NCI-H187 (cell line): Measurements from ENCODE around the gene UBASH3B.
A peak's percentile ranks its signal among the peaks of the same experiment; 100 is the strongest.
"Not testable (repeated sequence)": the region's sequence is repeated elsewhere in the genome, so short reads cannot be mapped to it uniquely, and the experiment has no call there.

Experiments used
- DNase-seq, 2 experiments: peaks; one replicate each; lab custom pipeline; 2025; lab: John Stamatoyannopoulos, UW

UBASH3B gene, protein sequence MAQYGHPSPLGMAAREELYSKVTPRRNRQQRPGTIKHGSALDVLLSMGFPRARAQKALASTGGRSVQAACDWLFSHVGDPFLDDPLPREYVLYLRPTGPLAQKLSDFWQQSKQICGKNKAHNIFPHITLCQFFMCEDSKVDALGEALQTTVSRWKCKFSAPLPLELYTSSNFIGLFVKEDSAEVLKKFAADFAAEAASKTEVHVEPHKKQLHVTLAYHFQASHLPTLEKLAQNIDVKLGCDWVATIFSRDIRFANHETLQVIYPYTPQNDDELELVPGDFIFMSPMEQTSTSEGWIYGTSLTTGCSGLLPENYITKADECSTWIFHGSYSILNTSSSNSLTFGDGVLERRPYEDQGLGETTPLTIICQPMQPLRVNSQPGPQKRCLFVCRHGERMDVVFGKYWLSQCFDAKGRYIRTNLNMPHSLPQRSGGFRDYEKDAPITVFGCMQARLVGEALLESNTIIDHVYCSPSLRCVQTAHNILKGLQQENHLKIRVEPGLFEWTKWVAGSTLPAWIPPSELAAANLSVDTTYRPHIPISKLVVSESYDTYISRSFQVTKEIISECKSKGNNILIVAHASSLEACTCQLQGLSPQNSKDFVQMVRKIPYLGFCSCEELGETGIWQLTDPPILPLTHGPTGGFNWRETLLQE

DNA sequence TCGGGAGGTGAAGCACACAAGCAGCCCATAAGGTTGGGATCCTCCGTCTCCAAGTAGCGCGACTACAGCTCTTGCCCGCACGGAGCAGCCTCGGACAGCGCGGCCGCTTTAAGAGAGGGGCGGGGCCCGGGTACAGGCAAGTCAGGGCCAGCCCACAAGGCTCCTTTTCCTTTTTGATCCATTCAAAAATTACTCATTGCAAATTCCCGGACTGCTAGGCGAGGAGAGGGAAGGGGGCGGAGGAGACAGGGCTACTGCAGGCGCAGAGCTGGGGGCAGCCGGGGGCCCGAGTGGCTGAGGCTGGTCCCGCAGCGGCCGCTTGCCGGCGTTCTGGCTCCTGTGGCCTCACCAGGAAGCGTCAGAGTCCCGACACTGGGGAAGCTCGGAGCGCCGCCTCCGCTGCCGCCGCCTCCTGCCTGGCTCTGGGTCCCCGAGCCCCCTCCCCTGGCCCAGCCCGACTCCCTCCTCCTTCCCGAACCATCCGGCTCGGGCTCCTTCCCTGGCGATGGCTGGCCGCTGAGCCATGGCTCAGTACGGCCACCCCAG, at the start of gene UBASH3B:
Gene UBASH3B (plus strand): TSS at position 196 of the 546 bp plus-strand sequence. CDS start 328 bp downstream, at position 524.
- peak in 1 of 2 experiments; percentile 43 for DNase-seq

DNA sequence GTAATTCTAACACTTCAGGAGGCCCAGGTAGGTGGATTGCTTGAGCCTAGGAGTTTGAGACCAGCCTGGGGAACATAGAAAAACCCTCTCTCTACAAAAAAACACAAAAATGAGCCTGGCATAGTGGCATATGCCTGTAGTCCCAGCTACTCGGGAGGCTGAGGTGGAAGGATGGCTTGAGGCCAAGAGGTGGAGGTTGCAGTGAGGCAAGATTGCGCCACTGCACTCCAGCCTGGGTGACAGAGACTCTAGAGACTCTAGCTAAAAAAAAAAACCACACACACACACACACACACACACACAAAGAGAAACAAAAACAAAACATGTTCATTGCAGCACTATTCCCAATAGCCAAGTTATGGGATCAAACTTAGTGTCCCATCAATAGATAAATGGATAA, 48.4 kb upstream of the UBASH3B start:
- not testable (repeated sequence) for DNase-seq

DNA sequence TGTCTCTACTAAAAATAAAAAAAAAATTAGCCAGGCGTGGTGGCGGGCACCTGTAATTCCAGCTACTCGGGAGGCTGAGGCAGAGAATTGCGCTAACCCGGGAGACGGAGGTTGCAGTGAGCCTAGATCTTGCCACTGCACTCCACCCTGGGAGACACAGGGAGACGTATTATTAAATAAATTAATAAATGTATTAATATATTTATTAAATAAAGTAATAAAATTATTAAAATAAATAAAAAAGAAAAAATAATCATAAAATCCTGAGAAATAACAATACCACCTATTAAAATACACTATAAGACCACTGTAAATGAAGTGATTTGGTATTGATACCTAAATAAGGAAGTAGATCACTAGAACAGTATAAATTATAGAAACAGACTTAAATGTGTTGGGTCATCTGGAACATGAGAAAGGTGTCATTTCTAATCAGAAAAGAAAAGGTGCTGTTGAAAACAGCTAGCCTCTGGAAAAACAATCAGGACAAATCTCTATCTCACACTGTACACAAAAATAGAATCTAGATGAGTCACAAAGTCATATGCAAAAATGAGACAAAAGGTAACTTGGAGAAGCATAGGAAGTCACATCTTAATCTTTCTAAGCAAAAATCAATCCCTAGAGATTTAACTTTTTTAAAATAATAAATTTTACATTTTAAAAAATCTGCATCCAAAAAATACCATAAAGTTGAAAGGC, 43.2 kb upstream of the UBASH3B start:
- DNase-seq: no peak

DNA sequence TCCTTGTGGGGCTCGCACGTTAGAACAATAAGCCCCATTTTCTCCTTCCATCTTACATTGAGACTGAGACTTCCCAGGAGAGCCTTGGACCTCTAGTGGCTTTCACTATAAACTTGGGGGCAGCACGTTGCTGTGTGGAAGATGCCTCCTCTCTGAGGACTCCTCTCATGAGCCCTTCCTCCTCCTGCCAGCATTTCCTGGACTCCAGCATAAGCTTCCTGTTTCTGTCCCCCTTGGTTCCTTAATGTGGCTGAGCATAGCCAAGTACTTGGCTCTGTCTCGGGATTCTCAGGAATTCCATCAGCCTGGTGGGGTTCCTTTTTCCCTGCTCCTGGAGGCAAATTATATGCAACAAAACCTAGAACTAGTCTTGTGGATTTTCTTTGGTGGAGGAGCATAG, 38.8 kb upstream of the UBASH3B start:
- DNase-seq: no peak

DNA sequence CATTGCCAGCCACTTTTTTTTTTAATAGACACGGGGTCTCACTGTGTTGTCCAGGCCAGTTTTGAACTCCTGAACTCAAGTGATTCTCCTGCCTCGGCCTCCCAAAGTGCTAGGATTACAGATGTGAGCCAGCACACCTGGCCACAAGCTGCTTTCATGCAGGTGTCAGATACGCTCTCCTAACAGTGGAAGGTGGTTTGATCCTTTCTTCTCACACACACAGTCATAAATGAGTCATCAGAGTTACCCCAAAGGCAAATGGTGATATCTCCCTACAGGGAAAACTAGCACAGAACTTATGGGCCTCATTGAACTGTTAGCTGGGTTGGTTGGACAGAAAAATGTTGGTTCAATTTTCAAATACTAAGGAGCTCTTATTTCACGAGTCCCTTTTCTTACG, 38.2 kb upstream of the UBASH3B start:
- DNase-seq: no peak

DNA sequence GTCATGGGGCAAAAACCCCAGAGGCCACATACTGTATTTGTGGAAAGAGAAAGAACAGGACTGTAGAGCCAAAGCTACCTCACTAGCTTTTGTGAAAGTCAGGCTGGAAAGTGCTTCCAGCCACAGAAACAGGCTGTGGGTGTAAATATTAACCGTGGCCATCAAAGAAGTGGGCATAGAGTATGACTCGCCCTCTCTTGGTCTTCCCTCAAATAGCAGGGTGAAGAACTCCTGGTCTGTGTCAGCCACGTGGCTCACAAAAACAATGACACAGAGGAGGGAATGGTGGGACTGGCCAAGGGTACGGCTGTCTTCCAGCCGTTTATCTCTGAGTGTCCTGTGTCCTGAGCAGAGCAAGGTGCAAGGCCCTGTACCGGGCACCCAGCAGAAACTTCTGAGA, 37.6 kb upstream of the UBASH3B start:
- DNase-seq: no peak

DNA sequence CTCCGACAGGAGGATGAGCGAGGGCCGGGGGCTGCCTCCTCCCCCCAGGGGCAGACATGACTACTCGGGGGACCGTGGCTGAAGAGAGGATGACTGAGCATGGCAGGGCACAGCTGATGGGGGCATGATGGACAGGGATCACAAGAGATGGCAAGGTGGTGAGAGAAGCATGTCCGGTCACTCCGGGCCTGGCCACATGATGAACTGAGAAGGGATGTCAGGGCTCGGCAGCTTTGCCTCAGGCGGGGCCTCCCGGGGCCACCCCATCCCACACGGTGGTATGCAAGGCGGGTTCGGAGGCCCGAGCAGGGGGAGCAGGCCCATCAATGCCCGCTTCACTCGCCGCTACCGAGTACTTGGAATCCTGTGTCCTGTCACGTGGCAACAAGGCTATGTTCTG, 36.6 kb upstream of the UBASH3B start:
- no peak for DNase-seq

DNA sequence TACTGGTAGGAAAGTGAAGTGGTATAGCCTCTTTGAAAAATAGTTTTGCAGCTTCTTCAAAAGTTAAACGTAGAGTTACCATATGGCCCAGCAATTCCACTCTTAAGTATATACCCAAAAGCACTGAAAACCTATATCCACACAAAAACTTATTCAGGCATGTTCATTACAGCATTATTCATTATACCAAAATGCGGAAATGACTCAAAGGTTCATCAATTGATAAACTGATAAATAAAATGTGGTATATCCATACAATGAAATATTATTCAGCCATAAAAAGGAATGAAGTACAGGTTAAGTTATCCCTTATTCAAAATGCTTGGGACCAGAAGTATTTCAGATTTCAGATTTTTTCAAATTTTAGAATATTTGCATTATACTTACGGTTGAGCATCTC, 35.8 kb upstream of the UBASH3B start:
- no peak for DNase-seq

DNA sequence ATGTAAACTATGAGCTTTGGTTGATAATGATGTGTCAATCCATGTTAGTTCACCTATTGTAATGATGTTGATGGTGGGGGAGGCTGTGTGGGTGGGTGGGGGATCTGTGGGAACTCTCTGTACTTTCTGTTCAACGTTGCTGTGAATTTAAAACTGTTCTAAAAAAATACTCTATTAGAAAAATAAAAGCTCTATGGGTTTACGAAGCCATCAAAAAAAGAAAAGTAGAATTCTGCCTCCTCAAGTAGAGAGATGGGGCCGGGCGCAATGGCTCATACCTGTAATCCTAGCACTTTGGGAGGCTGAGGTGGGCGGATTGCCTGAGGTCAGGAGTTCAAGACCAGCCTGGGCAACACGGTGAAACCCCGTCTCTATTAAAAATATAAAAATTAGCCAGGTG, 30.0 kb upstream of the UBASH3B start:
- not testable (repeated sequence) for DNase-seq

DNA sequence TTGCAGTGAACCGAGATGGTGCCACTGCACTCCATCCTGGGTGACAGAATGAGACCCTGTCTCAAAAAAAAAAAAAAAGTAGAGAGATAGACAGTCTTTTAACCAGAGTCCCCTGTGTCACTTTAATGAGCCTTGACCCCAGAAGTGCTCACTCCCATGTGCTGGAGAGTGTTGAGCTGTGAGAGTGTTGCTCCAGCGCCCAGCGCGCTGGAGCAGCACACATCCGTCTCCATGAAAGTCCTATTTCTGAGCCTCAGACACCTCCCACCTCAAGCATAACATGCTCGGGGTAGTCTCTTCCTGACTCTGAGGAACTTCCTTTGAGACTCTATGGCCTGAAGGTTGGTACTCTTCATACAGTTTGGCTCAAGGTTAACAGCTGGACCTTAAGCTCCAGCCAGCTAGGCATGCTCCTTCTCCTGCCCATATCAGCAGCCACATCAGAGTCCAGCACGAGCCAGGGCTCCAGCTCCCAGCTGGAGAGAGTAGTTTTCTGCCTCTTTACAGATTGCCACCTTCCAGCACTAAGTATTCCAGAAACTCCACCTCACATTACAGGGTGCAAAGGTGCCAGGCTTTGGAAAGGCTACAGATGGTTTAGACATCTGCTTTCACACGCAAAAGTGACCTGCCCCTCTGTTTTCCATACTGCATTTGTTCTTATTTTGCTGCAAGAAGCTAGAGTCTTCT, 29.4 kb upstream of the UBASH3B start:
- DNase-seq: no peak

DNA sequence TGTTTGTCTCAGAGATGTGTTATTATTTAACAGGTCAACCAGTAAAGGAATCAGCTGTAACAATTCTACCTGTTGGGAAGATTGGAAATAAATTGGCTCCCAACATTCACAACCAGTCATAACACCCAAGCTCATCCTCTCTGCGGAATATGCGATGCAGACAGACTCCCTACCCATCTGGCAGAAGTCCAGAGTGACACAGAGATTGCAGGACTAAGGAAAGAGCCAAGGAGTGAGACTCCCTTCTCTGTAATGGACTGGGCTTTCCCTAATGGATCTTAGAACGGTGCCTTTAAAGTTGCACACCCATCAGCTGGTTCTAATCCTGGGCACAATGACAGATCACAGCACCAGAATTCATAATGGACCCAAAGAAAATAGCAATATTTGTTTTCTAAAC, 27.8 kb upstream of the UBASH3B start:
- no peak for DNase-seq

DNA sequence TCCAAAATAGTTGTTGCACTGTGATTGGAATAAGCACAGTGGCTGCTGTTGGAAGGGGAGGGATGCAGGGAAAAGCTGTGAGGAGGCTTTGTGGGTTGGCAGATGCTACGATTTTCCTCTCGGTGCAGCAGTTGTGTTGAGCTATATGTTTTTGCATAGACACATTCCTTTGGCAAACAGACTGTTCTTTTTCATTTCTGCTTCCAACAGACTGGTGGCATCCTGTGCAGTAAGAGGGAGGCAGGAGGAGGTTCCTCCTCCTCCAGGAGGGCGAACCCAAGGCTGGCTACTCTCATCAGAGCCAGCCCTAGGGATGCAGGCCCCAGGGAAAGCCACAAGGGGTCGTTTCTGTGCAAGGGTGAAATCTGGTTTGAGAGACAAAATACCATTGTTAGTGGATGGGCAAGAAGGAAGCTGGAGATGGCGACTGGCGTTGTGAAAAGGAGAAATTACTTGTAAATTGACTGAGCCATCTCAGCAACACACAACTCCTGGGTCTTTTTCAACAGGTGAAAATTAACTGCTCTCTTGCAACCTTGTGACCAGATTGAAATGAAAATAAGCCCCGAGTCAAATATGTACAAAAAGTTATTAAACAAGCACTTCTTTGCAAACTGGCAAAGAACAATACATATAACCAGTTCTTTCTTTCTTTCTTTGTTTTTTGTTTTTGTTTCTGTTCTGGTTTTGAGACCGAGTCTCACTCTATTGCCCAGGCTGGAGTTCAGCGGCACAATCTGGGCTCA, 26.5 kb upstream of the UBASH3B start:
- DNase-seq: peak; percentile 18 to 30

DNA sequence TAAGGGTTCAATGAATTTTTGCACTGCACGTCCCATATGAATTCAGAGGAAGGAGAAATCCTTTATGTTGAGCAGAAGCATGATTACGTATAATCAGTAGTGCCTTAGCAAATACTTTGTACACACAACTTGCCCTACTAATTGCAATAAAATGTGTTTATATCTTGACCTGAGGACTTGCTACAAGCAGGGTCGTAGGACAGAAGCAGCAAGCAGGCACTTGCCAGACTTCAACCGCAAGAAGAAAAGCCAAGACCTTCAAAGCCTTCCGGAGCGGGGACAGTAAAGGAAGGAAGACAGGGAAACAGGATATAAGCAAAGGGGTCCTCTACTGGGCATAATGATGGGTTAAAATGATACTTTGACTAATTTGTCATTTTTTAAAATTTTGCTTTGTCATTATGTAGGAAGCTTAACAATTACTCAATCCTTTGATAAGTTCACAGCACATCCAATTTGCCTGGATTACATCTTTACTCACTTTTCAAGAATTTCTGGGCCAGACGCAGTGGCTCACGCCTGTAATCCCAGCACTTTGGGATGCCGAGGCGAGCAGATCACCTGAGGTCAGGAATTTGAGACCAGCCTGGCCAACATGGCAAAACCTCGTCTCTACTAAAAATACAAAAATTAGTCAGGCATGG, 23.2 kb upstream of the UBASH3B start:
- no peak for DNase-seq

DNA sequence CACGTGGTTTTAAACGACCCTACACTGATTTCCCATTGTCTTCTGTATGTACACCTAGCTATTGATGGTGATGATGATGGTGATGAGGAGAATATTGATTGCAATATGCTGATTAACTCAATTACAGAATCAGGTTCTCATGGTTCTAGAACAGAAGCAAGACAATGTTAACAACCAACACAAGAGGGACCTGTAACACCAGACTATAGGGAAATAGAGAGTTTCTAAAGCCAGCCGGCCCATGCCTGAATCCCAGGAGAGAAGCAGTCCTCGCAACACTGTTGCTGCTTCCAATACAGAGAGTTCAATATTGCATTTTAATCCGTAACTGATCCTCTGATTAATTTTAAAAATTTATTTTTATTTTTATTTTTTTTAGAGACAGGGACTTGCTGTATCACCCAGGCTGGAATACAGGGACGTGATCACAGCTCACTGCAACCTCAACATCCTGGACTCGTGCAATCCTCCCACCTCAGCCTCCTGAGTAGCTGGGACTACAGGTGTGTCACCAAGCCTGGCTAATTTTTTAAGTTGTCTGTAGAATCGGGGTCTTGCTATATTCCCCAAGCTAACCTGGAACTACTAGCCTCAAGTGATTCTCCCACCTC, 22.2 kb upstream of the UBASH3B start:
- DNase-seq: peak in 1 of 2 experiments; percentile 4

DNA sequence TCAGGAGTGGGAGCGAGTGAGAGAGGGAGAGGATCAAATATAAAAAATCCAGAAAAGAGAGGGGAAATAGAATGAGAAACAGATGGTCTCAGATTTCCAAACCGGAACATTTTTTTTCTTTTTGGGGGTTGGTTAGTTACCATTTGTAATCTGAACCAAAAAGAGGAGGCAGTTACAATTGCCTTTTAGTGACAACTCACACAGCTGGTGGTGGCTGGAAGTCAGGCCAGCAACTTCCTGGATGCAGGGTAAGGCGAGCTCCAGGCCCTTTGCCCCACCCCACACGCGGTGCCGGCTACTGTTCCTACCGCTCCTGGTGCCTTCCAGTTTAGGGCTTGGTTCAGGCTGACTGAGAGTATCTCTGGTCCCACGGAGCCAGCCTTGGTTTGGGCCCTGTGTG, 21.0 kb upstream of the UBASH3B start:
- DNase-seq: no peak

DNA sequence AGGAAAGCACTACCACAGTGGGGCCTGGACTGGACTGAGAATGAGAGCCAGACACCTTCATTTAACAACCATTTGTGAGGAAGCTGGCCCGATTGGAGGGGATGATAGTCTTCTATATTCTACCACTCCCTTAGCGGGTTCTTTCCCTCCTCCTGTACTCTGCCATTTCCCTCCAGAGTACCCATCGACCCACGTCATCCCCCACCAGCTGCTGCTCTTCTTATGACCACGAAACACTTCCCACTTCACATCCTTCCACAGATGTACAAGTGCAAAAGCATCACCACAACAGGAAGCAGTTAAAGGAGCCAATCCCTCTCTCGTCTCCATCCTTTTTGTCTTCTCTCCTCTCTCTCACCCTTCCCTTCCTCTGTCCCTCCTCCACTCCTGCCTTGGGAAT, 18.0 kb upstream of the UBASH3B start:
- DNase-seq: no peak

DNA sequence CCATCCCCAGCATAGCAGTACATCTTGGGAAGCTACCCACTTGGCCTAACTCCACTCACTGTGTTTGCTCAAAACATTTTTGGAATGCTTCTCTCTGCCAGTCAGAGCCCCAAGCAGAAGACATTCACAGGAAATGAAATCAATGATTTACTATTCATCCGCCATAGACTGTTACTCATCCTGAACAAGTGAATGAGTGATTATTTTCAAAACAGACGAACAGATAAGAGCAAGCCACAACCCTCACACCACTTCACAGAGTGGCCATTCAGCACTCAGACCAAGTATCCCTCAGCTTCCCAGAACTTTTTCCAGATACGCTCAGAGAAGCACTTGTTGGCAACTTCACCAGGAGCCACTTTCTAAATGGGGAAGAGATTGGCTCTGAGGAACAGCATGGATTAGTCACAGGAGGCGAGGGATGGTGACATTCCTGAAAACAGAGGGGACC, 13.0 kb upstream of the UBASH3B start:
- no peak for DNase-seq

DNA sequence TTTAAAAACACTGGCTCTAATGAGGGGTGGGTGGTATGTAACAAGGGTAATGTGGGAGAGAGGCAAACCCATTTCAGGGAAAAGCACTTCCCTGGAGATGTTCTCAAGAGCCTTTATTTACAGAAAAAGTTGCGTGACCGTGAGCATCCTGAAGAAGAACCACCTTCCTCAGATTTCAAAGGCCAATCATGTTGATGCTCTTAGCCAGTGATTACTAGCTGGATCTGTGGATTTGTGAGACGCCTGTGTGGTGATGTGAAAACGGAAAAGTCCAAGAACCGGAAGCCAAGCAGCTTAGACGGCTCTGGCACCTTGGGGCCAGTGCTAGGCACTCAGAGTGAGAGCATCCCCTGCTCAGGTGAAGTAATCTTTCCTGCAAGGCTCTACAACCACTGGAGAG, 12.6 kb upstream of the UBASH3B start:
- no peak for DNase-seq

DNA sequence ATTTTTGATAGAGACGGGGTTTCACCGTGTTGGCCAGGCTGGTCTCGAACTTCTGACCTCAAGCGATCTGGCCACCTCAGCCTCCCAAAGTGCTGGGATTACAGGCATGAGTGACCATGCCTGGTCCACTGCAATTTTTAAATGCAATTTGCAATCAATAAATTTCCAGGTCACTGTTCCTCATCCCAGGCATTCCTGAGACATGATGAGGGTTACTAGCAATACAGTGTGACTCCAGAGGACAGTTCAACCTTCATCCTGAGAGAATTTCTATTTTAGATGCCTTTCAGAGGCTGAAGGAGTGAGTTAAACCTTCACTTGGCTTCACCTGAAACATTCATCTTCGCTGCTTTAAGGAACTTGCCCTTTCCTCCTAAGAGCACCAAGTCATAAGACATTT, 9.7 kb upstream of the UBASH3B start:
- DNase-seq: no peak
